ENCODE results near the gene EVX1.

GRCh38 chr7:27209933-27210440, 32.6 kb upstream of the EVX1 start:
- TF ChIP-seq EZH2 (IDR thresholded peaks at IDR 0.05; ENCODE audit: borderline replicate concordance, low read length) = no peak
- TF ChIP-seq, protein P1, sequence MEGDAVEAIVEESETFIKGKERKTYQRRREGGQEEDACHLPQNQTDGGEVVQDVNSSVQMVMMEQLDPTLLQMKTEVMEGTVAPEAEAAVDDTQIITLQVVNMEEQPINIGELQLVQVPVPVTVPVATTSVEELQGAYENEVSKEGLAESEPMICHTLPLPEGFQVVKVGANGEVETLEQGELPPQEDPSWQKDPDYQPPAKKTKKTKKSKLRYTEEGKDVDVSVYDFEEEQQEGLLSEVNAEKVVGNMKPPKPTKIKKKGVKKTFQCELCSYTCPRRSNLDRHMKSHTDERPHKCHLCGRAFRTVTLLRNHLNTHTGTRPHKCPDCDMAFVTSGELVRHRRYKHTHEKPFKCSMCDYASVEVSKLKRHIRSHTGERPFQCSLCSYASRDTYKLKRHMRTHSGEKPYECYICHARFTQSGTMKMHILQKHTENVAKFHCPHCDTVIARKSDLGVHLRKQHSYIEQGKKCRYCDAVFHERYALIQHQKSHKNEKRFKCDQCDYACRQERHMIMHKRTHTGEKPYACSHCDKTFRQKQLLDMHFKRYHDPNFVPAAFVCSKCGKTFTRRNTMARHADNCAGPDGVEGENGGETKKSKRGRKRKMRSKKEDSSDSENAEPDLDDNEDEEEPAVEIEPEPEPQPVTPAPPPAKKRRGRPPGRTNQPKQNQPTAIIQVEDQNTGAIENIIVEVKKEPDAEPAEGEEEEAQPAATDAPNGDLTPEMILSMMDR (IDR thresholded peaks at IDR 0.05; ENCODE audit: low read length) = no peak
